H9 (cell line): ENCODE results near the gene PRKCZ. TPM values are rescaled to one million over a fixed set of nuclear protein-coding genes. Genes with fewer than 3 reads are reported as not detected.
A peak's percentile ranks its signal among the peaks of the same experiment; 100 is the strongest.

Experiments
- DNase-seq: peaks from one replicate; pipeline ENCODE4 v3.0.0-alpha.2; 2017
- H2AFZ ChIP-seq: one replicate; pipeline ENCODE4 v1.6.1; 2013; ENCODE audit warnings: mild to moderate bottlenecking, low read length, control low read depth, moderate library complexity
- H2AK5ac ChIP-seq: 2 replicates; pipeline ENCODE4 v1.6.1; 2013; ENCODE audit warnings: low read length, control low read depth, mixed read lengths; ENCODE audit not compliant: insufficient read length
- H2BK120ac ChIP-seq: one replicate; pipeline ENCODE4 v1.6.1; 2013; ENCODE audit warnings: low read depth, mild to moderate bottlenecking, low read length, control low read depth, inconsistent platforms; ENCODE audit not compliant: poor library complexity, severe bottlenecking
- H2BK12ac ChIP-seq: 2 replicates; pipeline ENCODE4 v1.6.1; 2013; ENCODE audit warnings: low read length, control low read depth, mixed read lengths, low read depth; ENCODE audit not compliant: insufficient read length
- H2BK15ac ChIP-seq: 2 replicates; pipeline ENCODE4 v1.6.1; 2013; ENCODE audit warnings: low read depth, low read length, control low read depth
- H2BK20ac ChIP-seq: one replicate; pipeline ENCODE4 v1.6.1; 2013; ENCODE audit warnings: low read depth, mild to moderate bottlenecking, low read length, control low read depth, inconsistent platforms; ENCODE audit not compliant: poor library complexity, severe bottlenecking
- H2BK5ac ChIP-seq: 2 replicates; pipeline ENCODE4 v1.6.1; 2013; ENCODE audit warnings: low read length, control low read depth, mixed read lengths; ENCODE audit not compliant: insufficient read length
- H3K14ac ChIP-seq: 2 replicates; pipeline ENCODE4 v1.6.1; 2013; ENCODE audit warnings: low read length, control low read depth; ENCODE audit not compliant: insufficient read depth
- H3K18ac ChIP-seq: 2 replicates; pipeline ENCODE4 v1.6.1; 2013; ENCODE audit warnings: low read depth, mild to moderate bottlenecking, mixed read lengths, low read length, control low read depth; ENCODE audit not compliant: insufficient read length
- H3K23ac ChIP-seq: 2 replicates; pipeline ENCODE4 v1.6.1; 2013; ENCODE audit warnings: low read length, control low read depth, mixed read lengths, low read depth; ENCODE audit not compliant: insufficient read length
- H3K23me2 ChIP-seq: 2 replicates; pipeline ENCODE4 v1.6.1; 2013; ENCODE audit warnings: low read depth, mild to moderate bottlenecking, mixed read lengths, low read length, control low read depth; ENCODE audit not compliant: insufficient read length, poor library complexity, severe bottlenecking
- H3K27ac ChIP-seq: 2 replicates; pipeline ENCODE4 v1.5.1; 2013; ENCODE audit warnings: low read length, control low read depth, mixed read lengths, low read depth; ENCODE audit not compliant: insufficient read length
- H3K27me3 ChIP-seq: 2 replicates; pipeline ENCODE4 v1.6.1; 2013; ENCODE audit warnings: low read length, control low read depth, inconsistent platforms; ENCODE audit not compliant: insufficient read depth
- H3K4ac ChIP-seq: 2 replicates; pipeline ENCODE4 v1.6.1; 2013; ENCODE audit warnings: low read depth, mild to moderate bottlenecking, control low read depth, inconsistent platforms, low read length, moderate library complexity
- H3K4me1 ChIP-seq: 2 replicates; pipeline ENCODE4 v1.6.1; 2013; ENCODE audit warnings: low read length, control low read depth, inconsistent platforms; ENCODE audit not compliant: insufficient read depth
- H3K4me2 ChIP-seq: 2 replicates; pipeline ENCODE4 v1.6.1; 2013; ENCODE audit warnings: low read length, control low read depth, mixed read lengths; ENCODE audit not compliant: insufficient read length, insufficient read depth
- H3K56ac ChIP-seq: 2 replicates; pipeline ENCODE4 v1.6.1; 2013; ENCODE audit warnings: low read depth, mild to moderate bottlenecking, mixed read lengths, low read length, control low read depth; ENCODE audit not compliant: insufficient read length
- H3K79me1 ChIP-seq: 2 replicates; pipeline ENCODE4 v1.6.1; 2013; ENCODE audit warnings: low read depth, mild to moderate bottlenecking, moderate library complexity, low read length, control low read depth, inconsistent platforms; ENCODE audit not compliant: insufficient read depth, poor library complexity, severe bottlenecking
- H3K79me2 ChIP-seq: 2 replicates; pipeline ENCODE4 v1.6.1; 2013; ENCODE audit warnings: low read length, control low read depth, inconsistent platforms; ENCODE audit not compliant: insufficient read depth
- H3K9ac ChIP-seq: 2 replicates; pipeline ENCODE4 v1.6.1; 2013; ENCODE audit warnings: low read length, control low read depth, mixed read lengths; ENCODE audit not compliant: insufficient read length; ENCODE audit errors: extremely low read depth
- H3K9me3 ChIP-seq: one replicate; pipeline ENCODE4 v1.6.1; 2013; ENCODE audit warnings: low read depth, low read length, inconsistent platforms; ENCODE audit not compliant: control insufficient read depth
- H3T11ph ChIP-seq: one replicate; pipeline ENCODE4 v1.6.1; 2013; ENCODE audit warnings: mild to moderate bottlenecking, low read length, control low read depth, inconsistent platforms
- H4K20me1 ChIP-seq: one replicate; pipeline ENCODE4 v1.6.1; 2013; ENCODE audit not compliant: control insufficient read depth, insufficient read length, insufficient read depth
- H4K5ac ChIP-seq: 2 replicates; pipeline ENCODE4 v1.6.1; 2013; ENCODE audit warnings: low read depth, mild to moderate bottlenecking, mixed read lengths, low read length, control low read depth; ENCODE audit not compliant: insufficient read length
- H4K8ac ChIP-seq: replicated peaks from 2 replicates; pipeline ENCODE4 v1.6.1; 2013; ENCODE audit warnings: low read length, control low read depth, mixed read lengths, low read depth; ENCODE audit not compliant: insufficient read length
- H4K91ac ChIP-seq: 2 replicates; pipeline ENCODE4 v1.6.1; 2013; ENCODE audit warnings: low read depth, mild to moderate bottlenecking, moderate library complexity, mixed read lengths, low read length, control low read depth; ENCODE audit not compliant: insufficient read length
- H3K27ac Mint-ChIP-seq, 3 experiments: 2 replicates in 2 of 3; 3 replicates in 1 of 3; pipeline ENCODE4 v1.8.0; 2020 to 2021; ENCODE audit warnings: mixed read lengths in 3 of 3, mild to moderate bottlenecking in 1 of 3, moderate library complexity in 1 of 3
- H3K27me3 Mint-ChIP-seq: 2 replicates; pipeline ENCODE4 v1.8.0; 2021; ENCODE audit warnings: low read depth, mild to moderate bottlenecking, moderate library complexity, mixed read lengths
- H3K36me3 Mint-ChIP-seq, 3 experiments: 2 replicates in 2 of 3; 3 replicates in 1 of 3; pipeline ENCODE4 v1.8.0; 2020 to 2021; ENCODE audit warnings: low read depth in 3 of 3, mixed read lengths in 3 of 3; ENCODE audit not compliant: insufficient read depth in 1 of 3
- H3K4me1 Mint-ChIP-seq, 2 experiments: 2 replicates each; pipeline ENCODE4 v1.8.0; 2020; ENCODE audit warnings: mixed read lengths in 2 of 2
- H3K4me3 Mint-ChIP-seq, 2 experiments: 2 replicates in 1 of 2; 3 replicates in 1 of 2; pipeline ENCODE4 v1.8.0; 2020 to 2021; ENCODE audit warnings: mild to moderate bottlenecking in 2 of 2, mixed read lengths in 2 of 2, moderate library complexity in 1 of 2
- H3K9me3 Mint-ChIP-seq, 2 experiments: 2 replicates in 1 of 2; 3 replicates in 1 of 2; pipeline ENCODE4 v1.8.0; 2020; ENCODE audit warnings: mild to moderate bottlenecking in 2 of 2, mixed read lengths in 2 of 2, moderate library complexity in 1 of 2
- CTCF ChIP-seq: fragments of 200-600 bp; sonication (generic); conservative IDR thresholded peaks from 3 replicates; pipeline ENCODE4 v1.8.0; 2021; ENCODE audit warnings: antibody characterized with exemption, mild to moderate bottlenecking
- WGBS: extraction: QIAGEN DNeasy Blood & Tissue Kit; methylation state at CpG from one replicate; pipeline ENCODE4 v1.1.7; 2013; ENCODE audit warnings: missing lambda C conversion rate, low lambda C conversion rate, mixed read lengths; ENCODE audit not compliant: insufficient read length; ENCODE audit errors: extremely low coverage; 5-methylcytosine and 5-hydroxymethylcytosine counted together
- total RNA-seq: library from RNA; stranded (reverse); gene quantifications from 2 replicates; pipeline ENCODE4 v1.2.1, GENCODE V29; 2021

Gene PRKCZ
- total RNA-seq, 1 experiment from 2014 or later, result 48.4 TPM

GRCh38 chr1:2229911-2230731 lies 179.9 kb downstream of the PRKCZ start:
- H3K36me3 Mint-ChIP-seq, result peaks cover 6 to 22% (median 10%) of the 10 kb centered on the region in 3 experiments; a peak in 5 of 7 replicates
- Histone ChIP-seq H3K23ac (no peak overlapping the region), H3K27ac (no peak overlapping the region), H4K8ac (no peak overlapping the region), H3K18ac (no peak overlapping the region), H3K56ac (no peak overlapping the region), H2AK5ac (no peak overlapping the region), H2BK5ac (no peak overlapping the region), H4K5ac (no peak overlapping the region), H2BK15ac (no peak overlapping the region), H3K14ac (peak overlapping the region; percentile 58; the same call in 1 of the 2 replicates), H4K91ac (no peak overlapping the region), H3K79me2 (peaks cover 58% of the 10 kb centered on the region; the same call in 1 of the 2 replicates), H3T11ph (no peak overlapping the region), H2BK12ac (no peak overlapping the region), H2BK120ac (no peak overlapping the region), H3K9me3 (no peaks in the 10 kb centered on the region), H3K27me3 (no peaks in the 10 kb centered on the region), H3K4ac (no peak overlapping the region), H2BK20ac (no peak overlapping the region), H3K9ac (peak overlapping the region; percentile 40), H3K79me1 (peaks cover 13% of the 10 kb centered on the region), H2AFZ (no peak overlapping the region), H3K23me2 (peaks cover 32% of the 10 kb centered on the region), H3K4me2 (peak overlapping the region; percentile 65), H3K4me1 (no peaks in the 10 kb centered on the region; the same call in 1 of the 2 replicates), H4K20me1 (no peaks in the 10 kb centered on the region)
- H3K4me3 Mint-ChIP-seq, result peak overlapping the region; percentile 96 to 97
- no peak overlapping the region; a peak in 1 of 7 replicates for H3K27ac Mint-ChIP-seq
- no peaks in the 10 kb centered on the region; a peak in 1 of 5 replicates for H3K9me3 Mint-ChIP-seq
- H3K4me1 Mint-ChIP-seq, result peaks cover 39 to 45% of the 10 kb centered on the region in 2 experiments
- peaks cover 3% of the 10 kb centered on the region; the same call in 1 of the 2 replicates for H3K27me3 Mint-ChIP-seq
- TF ChIP-seq CTCF, result no peak
- DNase-seq, result no peak
- WGBS, result no CpG with 5 or more reads among the region's 32 CpGs
